Measurements from ENCODE around the gene LPCAT3. TPM values are rescaled to one million over a fixed set of nuclear protein-coding genes. Genes with fewer than 3 reads are reported as not detected.

LPCAT3 gene
- polyA plus RNA-seq, 1 donor = 20.1 TPM

DNA sequence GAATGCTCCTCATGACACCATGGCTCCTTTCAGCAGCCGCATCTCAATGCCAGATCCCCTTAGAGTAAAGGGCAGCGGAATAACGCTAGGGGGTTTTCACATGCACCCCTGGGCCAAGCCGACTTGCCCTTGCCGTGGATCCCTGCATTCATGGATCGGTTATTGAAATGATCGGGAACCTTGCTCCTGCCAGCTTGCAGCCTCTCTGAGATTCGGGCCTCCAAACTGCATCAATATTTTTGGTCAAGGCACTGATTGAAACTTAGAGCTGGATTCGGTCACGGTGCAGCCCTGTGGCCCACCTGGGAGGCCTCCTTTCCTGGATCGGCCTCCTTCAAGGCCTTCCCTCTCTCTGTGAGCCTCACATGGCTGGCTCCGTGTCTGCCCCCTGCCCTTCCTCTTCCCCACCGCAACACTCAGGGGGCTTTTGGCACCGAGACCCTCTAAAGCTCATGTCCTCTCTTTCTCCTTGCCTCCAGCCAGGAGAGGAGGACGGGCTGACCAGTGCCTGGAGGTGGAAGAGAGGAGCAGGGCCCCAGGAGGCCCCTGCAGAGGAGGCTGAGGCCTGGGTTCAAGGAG is 65.3 kb downstream of the LPCAT3 start:
- DNase-seq (ENCODE audit: low read depth) = no peak

GRCh38 chr12:6952121-6952862 is 66.0 kb downstream of the LPCAT3 start:
- DNase-seq (ENCODE audit: low read depth) = no peak

GRCh38 chr12:6951551-6952120 is 66.6 kb downstream of the LPCAT3 start:
- no peak for DNase-seq (ENCODE audit: low read depth)

DNA sequence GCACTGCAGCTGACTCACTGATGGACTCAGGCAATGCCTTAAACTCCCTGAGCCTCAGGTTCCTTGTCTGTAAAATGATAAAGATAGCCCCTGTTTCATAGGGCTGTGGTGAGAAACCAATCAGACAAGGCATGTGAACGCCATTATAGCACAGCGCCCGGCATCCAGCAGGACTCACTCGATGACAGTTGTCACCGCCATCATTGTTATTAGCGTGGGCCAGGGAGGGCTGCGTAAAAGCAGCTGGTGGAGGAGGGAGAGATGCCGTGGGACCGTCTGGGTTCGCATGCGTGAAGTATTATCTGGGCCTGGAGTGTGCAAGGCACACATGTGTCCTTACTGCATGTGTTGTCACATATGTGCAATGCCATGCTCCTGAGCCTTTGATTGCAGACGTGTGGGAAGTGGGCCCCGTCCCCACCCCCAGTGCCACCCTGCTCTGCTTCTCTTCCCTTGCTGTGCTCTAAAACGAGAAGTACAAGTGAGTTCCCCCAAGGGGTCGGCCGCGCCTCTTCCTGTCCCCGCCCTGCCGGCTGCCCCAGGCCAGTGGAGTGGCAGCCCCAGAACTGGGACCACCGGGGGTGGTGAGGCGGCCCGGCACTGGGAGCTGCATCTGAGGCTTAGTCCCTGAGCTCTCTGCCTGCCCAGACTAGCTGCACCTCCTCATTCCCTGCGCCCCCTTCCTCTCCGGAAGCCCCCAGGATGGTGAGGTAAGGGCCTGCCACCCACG is 67.3 kb downstream of the LPCAT3 start, which contains the start of gene PTPN6:
PTPN6 (plus strand) TSS at position 546 of the 730 bp plus-strand sequence; CDS start at position 703, 157 bp downstream.
- DNase-seq (ENCODE audit: low read depth) = no peak

DNA sequence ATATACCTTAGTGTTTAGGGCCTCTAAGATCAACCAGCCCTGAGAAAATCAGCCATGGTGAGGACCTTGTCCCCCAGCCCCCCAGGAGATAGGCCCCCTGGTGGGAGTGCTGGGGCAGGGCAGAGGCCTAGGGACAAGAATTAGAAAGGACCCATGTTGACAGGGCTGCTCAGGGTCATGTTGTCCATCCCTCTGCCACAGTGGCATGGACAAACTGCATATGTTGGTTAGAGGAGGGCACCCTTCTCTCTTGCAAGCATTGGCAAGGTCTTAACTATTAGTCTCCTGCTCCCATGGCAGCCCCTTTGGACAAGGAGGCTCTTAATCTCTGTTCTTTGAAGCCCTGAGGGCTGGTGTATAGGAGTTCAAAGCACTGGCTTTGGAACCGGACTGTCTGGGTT is 67.9 kb downstream of the LPCAT3 start:
- DNase-seq (ENCODE audit: low read depth) = no peak

GRCh38 chr12:6948873-6949594 is 69.2 kb downstream of the LPCAT3 start:
- no peak for DNase-seq (ENCODE audit: low read depth)

DNA sequence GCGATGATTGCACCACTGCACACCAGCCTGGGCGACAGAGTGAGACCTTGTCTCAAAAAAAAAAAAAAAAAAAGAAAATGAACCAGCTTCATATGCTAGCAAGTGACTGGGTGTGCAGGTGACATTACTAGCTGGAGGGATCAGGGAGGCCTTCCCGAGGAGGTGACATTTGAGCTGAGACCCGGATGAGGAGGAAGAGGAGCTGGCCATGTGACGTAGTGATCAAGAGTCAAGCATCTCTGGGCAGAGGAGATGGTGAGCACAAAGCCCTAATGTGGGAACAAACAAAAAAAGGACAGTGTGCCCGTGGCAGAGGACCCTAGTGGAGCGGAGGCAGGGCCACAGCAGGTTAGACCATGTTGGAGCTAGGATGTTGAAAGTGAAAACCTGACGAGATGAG is 70.7 kb downstream of the LPCAT3 start:
- DNase-seq (ENCODE audit: low read depth) = no peak

GRCh38 chr12:6946920-6947374 is 71.3 kb downstream of the LPCAT3 start:
- DNase-seq (ENCODE audit: low read depth) = no peak

GRCh38 chr12:6946033-6946919 is 72.0 kb downstream of the LPCAT3 start:
- DNase-seq (ENCODE audit: low read depth) = no peak

DNA sequence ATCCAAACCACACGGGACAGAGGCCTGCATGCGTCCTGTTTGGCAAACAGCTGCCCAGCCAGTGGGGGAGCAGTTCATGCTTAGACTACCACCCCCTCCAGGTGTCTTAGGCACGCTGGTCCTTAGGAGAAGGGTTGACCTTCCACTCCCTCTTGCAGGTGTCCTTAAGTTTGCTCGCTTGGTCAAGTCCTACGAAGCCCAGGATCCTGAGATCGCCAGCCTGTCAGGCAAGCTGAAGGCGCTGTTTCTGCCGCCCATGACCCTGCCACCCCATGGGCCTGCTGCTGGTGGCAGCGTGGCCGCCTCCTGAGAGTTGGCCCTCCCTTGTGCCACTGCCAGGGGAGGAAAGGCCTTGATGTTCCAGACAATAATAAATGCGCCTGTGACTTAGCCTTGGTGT is 72.7 kb downstream of the LPCAT3 start:
- DNase-seq (ENCODE audit: low read depth) = no peak

DNA sequence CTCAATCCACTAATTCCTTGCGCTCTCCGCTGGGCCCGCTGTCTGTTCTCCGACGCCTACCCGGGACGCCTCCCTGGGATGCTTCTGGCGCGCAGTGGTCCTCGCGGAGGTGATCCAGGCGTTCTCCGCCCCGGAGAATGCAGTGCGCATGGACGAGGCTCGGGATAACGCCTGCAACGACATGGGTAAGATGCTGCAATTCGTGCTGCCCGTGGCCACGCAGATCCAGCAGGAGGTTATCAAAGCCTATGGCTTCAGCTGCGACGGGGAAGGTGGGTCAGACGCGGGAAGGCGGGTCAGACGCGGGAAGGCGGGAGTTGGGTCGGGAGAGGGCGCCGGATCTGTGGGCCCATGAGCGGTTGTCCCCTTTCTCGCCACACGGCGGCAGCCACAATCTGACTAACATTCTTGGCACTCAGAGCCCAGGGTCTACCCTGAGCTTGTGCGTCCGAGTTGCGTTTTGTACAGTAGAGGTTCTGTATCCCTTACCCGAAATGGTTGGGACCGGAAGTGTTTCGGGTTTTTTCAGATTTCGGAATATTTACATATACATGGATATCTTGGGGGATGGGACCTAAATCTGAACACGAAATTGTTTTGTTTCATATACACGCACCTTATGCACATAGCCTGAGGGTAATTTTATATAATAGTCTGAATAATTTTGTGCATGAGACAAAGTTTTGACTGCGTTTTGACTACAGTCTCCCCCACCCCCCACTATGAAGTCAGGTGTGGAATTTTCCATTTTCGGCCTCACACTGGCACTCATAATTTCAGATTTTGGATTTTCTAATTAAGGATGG is 73.7 kb downstream of the LPCAT3 start:
- peak; percentile 91 for DNase-seq (ENCODE audit: low read depth)

DNA sequence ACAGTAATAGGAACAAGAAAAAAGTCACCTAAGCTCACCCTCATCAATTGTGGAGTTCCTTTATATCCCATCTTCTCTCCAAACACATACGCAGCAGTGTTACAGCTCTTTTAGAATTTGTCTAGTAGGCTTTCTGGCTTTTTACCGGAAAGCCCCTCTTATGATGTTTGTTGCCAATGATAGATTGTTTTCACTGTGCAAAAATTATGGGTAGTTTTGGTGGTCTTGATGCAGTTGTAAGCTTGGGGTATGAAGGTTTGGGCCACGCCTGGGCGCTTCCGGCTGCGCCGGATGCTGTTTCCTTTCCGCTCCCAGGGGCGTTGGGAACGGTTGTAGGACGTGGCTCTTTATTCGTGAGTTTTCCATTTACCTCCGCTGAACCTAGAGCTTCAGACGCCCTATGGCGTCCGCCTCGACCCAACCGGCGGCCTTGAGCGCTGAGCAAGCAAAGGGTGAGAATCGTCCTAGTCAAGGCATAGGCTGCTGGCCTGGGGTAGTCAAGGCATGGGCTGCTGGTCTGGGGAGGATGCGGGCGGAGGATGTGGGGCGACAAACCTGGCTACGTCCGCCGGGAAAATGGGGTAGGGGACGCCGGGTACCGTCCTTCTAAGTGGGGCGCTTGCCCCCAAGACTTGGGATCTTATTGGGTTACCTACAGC is 74.4 kb downstream of the LPCAT3 start, which contains the start of the genes C12orf57 and RNU7-1:
C12orf57 (plus strand) TSS at position 301 of the 659 bp plus-strand sequence; CDS start at position 401, 100 bp downstream.
RNU7-1 (plus strand) TSS at position 95 of the 659 bp plus-strand sequence.
- peak; percentile 83 for DNase-seq (ENCODE audit: low read depth)

GRCh38 chr12:6943389-6943721 is 74.9 kb downstream of the LPCAT3 start:
- DNase-seq (ENCODE audit: low read depth) = peak; percentile 87

DNA sequence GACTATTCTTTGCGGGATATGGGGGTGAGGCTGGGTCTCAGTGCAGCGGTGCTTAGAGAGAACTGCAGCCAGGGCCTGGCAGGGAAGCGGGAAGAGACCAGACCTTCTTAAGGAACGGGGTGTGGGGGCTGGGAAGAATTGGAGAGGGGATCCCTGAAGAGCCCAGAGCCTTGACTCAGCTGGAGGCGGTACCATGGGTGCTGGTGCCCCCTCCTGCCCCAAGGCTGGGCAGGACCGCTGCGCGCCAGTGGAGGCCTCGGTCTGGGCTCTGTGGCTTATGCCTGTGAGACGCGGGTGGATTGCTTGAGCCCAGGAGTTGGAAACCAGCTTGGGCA is 76.0 kb downstream of the LPCAT3 start:
- DNase-seq (ENCODE audit: low read depth) = no peak

DNA sequence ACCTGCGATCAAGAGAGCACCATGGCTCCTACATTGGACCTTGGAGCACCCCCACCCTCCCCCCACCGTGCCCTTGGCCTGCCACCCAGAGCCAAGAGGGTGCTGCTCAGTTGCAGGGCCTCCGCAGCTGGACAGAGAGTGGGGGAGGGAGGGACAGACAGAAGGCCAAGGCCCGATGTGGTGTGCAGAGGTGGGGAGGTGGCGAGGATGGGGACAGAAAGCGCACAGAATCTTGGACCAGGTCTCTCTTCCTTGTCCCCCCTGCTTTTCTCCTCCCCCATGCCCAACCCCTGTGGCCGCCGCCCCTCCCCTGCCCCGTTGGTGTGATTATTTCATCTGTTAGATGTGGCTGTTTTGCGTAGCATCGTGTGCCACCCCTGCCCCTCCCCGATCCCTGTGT is 76.5 kb downstream of the LPCAT3 start:
- no peak for DNase-seq (ENCODE audit: low read depth)

DNA sequence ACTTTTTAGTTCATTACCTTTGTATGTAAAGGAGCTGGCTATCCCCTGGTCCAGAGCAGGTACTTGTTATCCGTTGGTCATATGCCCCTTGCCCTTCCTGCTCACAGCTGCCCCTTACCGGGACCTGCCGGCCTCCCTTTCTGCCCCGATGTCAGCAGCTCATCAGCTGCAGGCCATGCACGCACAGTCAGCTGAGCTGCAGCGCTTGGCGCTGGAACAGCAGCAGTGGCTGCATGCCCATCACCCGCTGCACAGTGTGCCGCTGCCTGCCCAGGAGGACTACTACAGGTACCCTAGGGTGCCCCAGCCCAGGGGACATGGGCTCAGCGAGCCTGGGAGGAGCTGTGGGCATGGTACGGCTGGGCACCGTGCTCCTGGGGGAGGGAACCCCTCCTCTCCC is 77.0 kb downstream of the LPCAT3 start:
- DNase-seq (ENCODE audit: low read depth) = no peak

- DNase-seq (ENCODE audit: low read depth) = no peak
These were observed 79.1 kb downstream of the LPCAT3 start for GRCh38 chr12:6939191-6939540.

DNA sequence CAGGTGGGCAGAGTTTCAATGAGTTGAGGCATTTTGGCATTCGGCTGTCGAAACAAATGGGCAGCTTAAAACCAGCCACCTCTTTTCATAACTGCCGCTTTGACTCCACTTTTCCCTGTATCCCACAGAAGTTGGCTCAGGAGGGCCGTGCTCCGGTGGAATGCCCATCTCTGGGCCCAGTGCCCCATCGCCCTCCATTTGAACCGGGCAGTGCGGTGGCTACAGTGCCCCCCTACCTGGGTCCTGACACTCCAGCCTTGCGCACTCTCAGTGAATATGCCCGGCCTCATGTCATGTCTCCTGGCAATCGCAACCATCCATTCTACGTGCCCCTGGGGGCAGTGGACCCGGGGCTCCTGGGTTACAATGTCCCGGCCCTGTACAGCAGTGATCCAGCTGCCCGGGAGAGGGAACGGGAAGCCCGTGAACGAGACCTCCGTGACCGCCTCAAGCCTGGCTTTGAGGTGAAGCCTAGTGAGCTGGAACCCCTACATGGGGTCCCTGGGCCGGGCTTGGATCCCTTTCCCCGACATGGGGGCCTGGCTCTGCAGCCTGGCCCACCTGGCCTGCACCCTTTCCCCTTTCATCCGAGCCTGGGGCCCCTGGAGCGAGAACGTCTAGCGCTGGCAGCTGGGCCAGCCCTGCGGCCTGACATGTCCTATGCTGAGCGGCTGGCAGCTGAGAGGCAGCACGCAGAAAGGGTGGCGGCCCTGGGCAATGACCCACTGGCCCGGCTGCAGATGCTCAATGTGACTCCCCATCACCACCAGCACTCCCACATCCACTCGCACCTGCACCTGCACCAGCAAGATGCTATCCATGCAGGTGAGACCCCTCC is 79.7 kb downstream of the LPCAT3 start:
- no peak for DNase-seq (ENCODE audit: low read depth)

All from forelimb muscle (tissue), 1 donor.